Activated naive CD4-positive, alpha-beta T cell treated with anti-CD3 and anti-CD28 coated beads, Interleukin-2, amount 50 U/mL, for 72 hours (primary cell): ENCODE results near the gene CHST12. TPM values are rescaled to one million over a fixed set of nuclear protein-coding genes. Genes with fewer than 3 reads are reported as not detected.
"Not testable (repeated sequence)": the region's sequence is repeated elsewhere in the genome, so short reads cannot be mapped to it uniquely, and the experiment has no call there.

Source experiments
- ATAC-seq, 2 donors: fragments of 150-1000 bp; cut with Tn5 transposase; 2 replicates each; pipeline ENCODE4 v1.10.0; 2021; ENCODE audit warnings: mild to moderate bottlenecking in 2 of 2, moderate library complexity in 2 of 2
- DNase-seq, 2 donors: peaks; one replicate each; pipeline ENCODE4 v3.0.0; 2021 to 2022; ENCODE audit warnings: low spot score in 2 of 2
- H3K27ac Mint-ChIP-seq, 2 donors: one replicate each; pipeline ENCODE4 v1.8.0; 2022; ENCODE audit warnings: mild to moderate bottlenecking in 2 of 2, mixed read lengths in 2 of 2
- H3K36me3 Mint-ChIP-seq, 2 donors: one replicate each; pipeline ENCODE4 v1.8.0; 2022; ENCODE audit warnings: mixed read lengths in 2 of 2
- H3K9me3 Mint-ChIP-seq, 2 donors: one replicate each; pipeline ENCODE4 v1.8.0; 2022; ENCODE audit warnings: mixed read lengths in 2 of 2
- total RNA-seq, 2 donors: library from RNA; stranded (reverse); gene quantifications; one replicate each; pipeline ENCODE4 v1.2.3, GENCODE V29; 2022

CHST12 gene
- total RNA-seq, 2 donors from 2014 or later = 1.3 to 2.6 TPM

DNA sequence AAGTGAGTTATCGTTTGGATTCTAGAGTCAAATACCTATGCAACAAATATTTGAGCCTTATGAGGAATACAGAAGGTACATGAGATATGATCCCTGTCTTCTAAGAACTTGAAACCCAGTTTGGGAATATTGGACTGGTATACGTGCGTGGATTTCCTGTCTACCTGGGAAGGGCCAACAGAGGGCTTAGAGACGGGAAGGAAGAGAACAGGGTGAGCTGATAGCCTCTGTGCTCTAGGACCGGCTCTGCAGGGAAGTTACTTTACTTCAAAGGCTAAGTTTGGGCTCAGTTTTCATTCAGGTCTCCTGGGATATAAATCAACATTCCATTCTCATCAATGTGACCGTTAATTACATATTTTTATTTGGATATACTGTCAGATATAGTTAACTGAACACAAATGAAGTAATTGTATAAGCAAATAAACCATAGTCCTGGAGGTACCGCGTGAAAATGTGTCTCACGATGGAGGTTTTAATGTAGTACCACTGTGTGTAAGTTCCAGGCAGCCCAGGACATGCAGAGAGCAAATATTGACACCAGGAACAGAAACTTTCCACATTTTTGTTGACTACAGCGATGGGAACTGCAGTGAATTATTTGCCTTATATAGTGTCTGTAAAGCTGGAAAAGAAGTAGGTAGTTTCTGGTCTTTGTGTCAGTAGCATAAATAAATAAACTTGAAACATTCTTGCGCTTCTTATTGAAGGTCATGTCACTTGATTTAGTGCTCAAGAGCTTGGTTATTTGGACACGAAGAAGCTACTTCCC is 8.6 kb downstream of the CHST12 start:
- H3K9me3 Mint-ChIP-seq = no peaks in the 10 kb centered on the region
- peaks cover 0 to 2% of the 10 kb centered on the region in 2 donors for H3K36me3 Mint-ChIP-seq
- ATAC-seq = no peak

GRCh38 chr7:2412587-2413201 is 9.3 kb downstream of the CHST12 start:
- ATAC-seq (no peak), DNase-seq (no peak)
- no peaks in the 10 kb centered on the region for H3K9me3 Mint-ChIP-seq
- H3K36me3 Mint-ChIP-seq = no peaks in the 10 kb centered on the region
- H3K27ac Mint-ChIP-seq = no peak overlapping the region

More for the DNA sequence above, 8.6 kb downstream of the CHST12 start:
- H3K27ac Mint-ChIP-seq = no peak overlapping the region
- no peak for DNase-seq

GRCh38 chr7:2416063-2416462 is 12.7 kb downstream of the CHST12 start:
- Mint-ChIP-seq H3K27ac (no peak overlapping the region), H3K36me3 (no peaks in the 10 kb centered on the region), H3K9me3 (no peaks in the 10 kb centered on the region)
- ATAC-seq (no peak), DNase-seq (no peak)

DNA sequence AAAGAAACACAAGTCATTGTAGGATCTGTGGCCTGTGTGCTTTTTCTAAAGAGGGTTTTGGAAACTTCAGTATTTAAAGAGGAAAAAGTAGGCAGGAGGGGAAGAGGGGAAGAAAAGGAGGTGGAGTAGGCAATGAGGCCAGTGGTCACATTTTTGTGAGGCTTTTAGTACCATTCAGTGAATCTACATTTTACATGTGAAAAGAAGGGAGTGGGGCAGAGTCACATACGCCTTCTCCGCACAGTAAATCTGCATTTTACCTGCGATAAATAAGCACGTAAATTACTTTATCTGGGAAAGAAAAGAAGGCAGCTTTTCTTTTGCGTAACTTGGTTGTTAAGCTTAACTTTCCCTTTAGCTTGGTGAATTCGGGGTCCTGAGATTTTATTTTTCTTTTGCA is 13.2 kb downstream of the CHST12 start:
- no peak overlapping the region for H3K27ac Mint-ChIP-seq
- DNase-seq (no peak), ATAC-seq (no peak)
- no peaks in the 10 kb centered on the region for H3K36me3 Mint-ChIP-seq
- no peaks in the 10 kb centered on the region for H3K9me3 Mint-ChIP-seq

DNA sequence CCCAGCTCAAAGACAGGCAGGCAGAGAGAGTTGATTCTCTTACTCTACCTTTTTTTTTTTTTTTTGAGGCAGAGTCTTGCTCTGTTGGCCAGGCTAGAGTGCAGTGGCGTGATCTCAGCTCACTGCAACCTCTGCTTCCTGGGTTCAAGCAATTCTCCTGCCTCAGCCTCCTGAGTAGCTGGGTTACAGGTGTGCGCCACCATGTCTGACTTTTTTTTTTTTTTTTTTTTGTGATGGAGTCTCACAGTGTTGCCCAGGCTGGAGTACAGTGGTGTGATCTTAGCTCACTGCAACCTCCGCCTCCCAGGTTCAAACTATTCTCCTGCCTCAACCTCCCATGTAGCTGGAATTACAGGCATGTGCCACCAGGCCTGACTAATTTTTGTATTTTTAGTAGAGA is 13.8 kb downstream of the CHST12 start:
- not testable (repeated sequence) for DNase-seq, ATAC-seq, H3K27ac Mint-ChIP-seq, H3K9me3 Mint-ChIP-seq, H3K36me3 Mint-ChIP-seq

- no peak overlapping the region for H3K27ac Mint-ChIP-seq
- no peak for DNase-seq
- no peaks in the 10 kb centered on the region for H3K9me3 Mint-ChIP-seq
- ATAC-seq = peak; percentile 65 to 73
- H3K36me3 Mint-ChIP-seq = no peaks in the 10 kb centered on the region
Observed at GRCh38 chr7:2417981-2418481, 14.6 kb downstream of the CHST12 start.

DNA sequence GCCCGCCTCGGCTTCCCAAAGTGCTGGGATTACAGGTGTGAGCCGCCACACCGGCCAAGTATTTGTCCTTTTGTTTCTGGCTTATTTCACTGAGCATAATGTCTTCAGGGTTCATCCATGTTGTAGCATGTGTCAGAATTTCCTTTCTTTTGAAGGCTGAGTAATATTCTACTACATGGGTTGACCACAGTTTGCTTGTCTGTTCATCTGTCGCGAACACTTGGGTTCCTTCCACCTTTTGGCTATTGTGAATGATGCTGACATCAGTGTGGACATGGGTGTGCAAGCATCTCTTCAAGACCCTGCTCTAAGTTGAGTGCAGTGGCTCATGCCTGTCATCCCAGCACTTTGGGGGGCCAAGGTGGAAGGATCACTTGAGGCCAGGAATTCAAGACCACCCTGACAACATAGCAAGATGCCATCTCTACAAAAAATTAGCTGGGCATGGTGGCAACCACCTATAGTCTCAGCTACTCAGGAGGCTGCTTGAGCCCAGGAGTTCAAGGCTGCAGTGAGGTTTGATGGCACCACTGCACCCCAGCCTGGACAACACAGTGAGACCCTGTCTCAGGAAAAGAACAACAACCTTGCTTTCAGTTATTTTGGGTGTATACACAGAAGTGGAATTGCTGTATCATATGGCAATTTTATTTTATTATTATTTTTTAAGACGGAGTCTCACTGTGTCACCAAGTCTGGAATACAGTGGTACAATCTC is 17.0 kb downstream of the CHST12 start:
- peak; percentile 67 to 75 for ATAC-seq
- no peaks in the 10 kb centered on the region for H3K36me3 Mint-ChIP-seq
- H3K9me3 Mint-ChIP-seq = no peaks in the 10 kb centered on the region
- no peak overlapping the region for H3K27ac Mint-ChIP-seq
- no peak for DNase-seq

GRCh38 chr7:2421943-2422310 is 18.5 kb downstream of the CHST12 start:
- Mint-ChIP-seq H3K36me3 (no peaks in the 10 kb centered on the region), H3K27ac (peak overlapping the region in 1 of 2 donors; percentile 57), H3K9me3 (no peaks in the 10 kb centered on the region)
- no peak for DNase-seq
- no peak for ATAC-seq

DNA sequence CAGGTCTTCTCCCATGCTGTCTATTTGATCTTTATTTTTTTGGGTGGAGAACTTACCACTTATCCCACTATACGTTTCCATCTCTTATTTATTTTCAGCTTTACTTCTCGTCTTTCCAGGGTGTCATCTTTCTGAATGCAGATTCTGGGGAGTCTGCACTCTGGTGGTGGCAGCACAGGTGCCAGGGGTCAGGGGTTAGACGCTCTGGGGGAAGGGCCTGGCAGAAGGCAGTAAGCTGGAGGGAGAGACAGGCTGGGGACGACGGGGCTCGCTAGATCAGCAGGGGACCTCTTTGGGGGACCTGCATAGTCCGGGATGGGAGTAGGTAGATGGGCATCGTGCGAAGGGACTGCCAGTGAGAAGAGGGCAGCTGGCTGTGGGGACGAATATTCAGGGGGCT is 22.3 kb downstream of the CHST12 start:
- no peak for DNase-seq
- ATAC-seq = no peak
- H3K27ac Mint-ChIP-seq = no peak overlapping the region

GRCh38 chr7:2431260-2431867 is 28.0 kb downstream of the CHST12 start:
- ATAC-seq = peak; percentile 54 to 63
- H3K36me3 Mint-ChIP-seq = peaks cover 0 to 7% of the 10 kb centered on the region in 2 donors
- peak in 1 of 2 donors; percentile 58 for DNase-seq
- no peak overlapping the region for H3K27ac Mint-ChIP-seq
- peaks cover 0 to 5% of the 10 kb centered on the region in 2 donors for H3K9me3 Mint-ChIP-seq

More for the DNA sequence above, 22.3 kb downstream of the CHST12 start:
- H3K36me3 Mint-ChIP-seq = peaks cover 0 to under 1% of the 10 kb centered on the region in 2 donors
- H3K9me3 Mint-ChIP-seq = no peaks in the 10 kb centered on the region

DNA sequence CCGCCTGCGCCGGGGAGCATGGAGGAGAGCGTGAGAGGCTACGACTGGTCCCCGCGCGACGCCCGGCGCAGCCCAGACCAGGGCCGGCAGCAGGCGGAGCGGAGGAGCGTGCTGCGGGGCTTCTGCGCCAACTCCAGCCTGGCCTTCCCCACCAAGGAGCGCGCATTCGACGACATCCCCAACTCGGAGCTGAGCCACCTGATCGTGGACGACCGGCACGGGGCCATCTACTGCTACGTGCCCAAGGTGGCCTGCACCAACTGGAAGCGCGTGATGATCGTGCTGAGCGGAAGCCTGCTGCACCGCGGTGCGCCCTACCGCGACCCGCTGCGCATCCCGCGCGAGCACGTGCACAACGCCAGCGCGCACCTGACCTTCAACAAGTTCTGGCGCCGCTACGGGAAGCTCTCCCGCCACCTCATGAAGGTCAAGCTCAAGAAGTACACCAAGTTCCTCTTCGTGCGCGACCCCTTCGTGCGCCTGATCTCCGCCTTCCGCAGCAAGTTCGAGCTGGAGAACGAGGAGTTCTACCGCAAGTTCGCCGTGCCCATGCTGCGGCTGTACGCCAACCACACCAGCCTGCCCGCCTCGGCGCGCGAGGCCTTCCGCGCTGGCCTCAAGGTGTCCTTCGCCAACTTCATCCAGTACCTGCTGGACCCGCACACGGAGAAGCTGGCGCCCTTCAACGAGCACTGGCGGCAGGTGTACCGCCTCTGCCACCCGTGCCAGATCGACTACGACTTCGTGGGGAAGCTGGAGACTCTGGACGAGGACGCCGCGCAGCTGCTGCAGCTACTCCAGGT is 29.7 kb downstream of the CHST12 start:
- Mint-ChIP-seq H3K9me3 (peaks cover 0 to 5% of the 10 kb centered on the region in 2 donors), H3K36me3 (peaks cover 0 to 7% of the 10 kb centered on the region in 2 donors), H3K27ac (no peak overlapping the region)
- no peak for ATAC-seq
- DNase-seq = no peak

DNA sequence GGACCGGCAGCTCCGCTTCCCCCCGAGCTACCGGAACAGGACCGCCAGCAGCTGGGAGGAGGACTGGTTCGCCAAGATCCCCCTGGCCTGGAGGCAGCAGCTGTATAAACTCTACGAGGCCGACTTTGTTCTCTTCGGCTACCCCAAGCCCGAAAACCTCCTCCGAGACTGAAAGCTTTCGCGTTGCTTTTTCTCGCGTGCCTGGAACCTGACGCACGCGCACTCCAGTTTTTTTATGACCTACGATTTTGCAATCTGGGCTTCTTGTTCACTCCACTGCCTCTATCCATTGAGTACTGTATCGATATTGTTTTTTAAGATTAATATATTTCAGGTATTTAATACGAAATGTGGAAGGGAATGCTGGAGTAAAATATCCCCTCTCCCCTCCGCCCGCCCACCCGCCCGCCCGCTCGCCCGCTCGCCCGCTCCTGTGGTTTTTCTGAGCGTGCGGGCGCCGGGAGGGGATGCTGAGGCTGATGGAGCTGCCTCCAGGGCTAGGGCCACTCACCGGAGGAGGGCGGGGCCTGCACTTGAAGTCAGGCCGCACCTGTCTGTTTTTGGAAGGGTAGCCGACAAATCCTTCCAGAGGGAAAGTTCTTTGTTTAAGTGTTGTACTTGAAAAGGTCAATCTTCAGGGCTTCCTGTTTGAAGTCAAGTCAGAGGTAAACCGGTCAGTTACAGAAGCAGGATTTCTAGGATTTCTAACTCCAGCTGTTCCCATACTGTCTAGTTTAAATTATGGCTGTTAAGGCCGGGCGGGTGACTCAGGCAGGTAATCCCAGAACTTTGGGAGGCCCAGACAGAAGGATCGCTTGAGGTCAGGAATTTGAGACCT is 30.5 kb downstream of the CHST12 start:
- H3K9me3 Mint-ChIP-seq = peaks cover 0 to 5% of the 10 kb centered on the region in 2 donors
- no peak for DNase-seq
- H3K27ac Mint-ChIP-seq = no peak overlapping the region
- peaks cover 0 to 7% of the 10 kb centered on the region in 2 donors for H3K36me3 Mint-ChIP-seq
- ATAC-seq = no peak

DNA sequence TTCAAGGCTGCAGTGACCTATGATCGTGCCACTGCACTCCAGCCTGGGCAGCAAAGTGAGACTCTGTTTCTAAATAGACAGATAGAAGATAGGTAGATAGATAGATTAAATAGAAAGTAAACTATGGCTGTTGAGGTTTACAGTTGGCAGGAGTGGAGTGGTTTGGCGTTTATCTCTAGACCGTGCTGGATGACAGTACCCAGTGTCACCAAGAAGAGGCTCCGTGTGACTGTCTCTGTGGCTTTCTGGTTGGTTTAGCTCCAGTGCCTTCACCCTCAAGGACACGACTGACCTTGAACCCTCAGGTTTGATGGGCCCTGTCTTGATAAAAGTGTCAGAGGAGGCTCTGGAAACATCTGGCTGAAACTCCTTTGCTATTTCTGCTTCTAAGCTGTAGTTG is 31.7 kb downstream of the CHST12 start:
- Mint-ChIP-seq H3K36me3 (peaks cover 0 to 7% of the 10 kb centered on the region in 2 donors), H3K27ac (no peak overlapping the region), H3K9me3 (peaks cover 0 to 5% of the 10 kb centered on the region in 2 donors)
- DNase-seq (no peak), ATAC-seq (no peak)

GRCh38 chr7:2436341-2437104 is 33.1 kb downstream of the CHST12 start:
- H3K27ac Mint-ChIP-seq = no peak overlapping the region
- H3K36me3 Mint-ChIP-seq = no peaks in the 10 kb centered on the region
- no peak for ATAC-seq
- H3K9me3 Mint-ChIP-seq = no peaks in the 10 kb centered on the region
- DNase-seq = no peak

DNA sequence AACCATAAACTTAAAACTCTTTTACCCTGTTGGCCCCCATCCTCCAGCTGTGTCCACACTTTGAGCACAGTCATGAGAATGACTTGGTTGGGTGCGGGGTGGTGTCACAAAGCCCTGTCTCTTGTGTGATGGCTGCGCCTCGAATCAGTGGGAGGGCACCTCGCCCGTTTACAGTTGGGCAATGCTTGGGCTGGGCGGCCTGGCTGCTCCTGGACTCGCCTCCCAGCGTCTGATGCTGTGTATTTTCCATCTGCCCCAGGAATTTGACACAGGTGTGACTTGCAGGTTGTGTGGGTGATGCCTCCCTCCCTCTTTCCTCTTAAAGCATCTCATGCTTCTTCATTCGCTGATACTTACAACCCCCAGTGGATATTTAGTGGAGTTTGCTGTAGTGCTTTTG is 33.7 kb downstream of the CHST12 start:
- ATAC-seq = no peak
- no peak for DNase-seq
- Mint-ChIP-seq H3K9me3 (no peaks in the 10 kb centered on the region), H3K36me3 (no peaks in the 10 kb centered on the region), H3K27ac (no peak overlapping the region)
